BJ (cell line): Measurements from ENCODE around the gene TLR6. TPM values are rescaled to one million over a fixed set of nuclear protein-coding genes. Genes with fewer than 3 reads are reported as not detected.

Experiments used
- CTCF ChIA-PET: fragments of 350-600 bp; formaldehyde crosslinking; extraction: SDS; loops from one replicate; lab custom pipeline; 2021; ENCODE audit warnings: antibody characterized with exemption, inconsistent platforms; lab: Yijun Ruan, JAX
- POLR2A ChIA-PET: fragments of 300-600 bp; sonication (Branson Sonifier 250); formaldehyde crosslinking; extraction: SDS; loops from one replicate; lab custom pipeline; 2021; ENCODE audit warnings: antibody characterized with exemption; lab: Charles Lee
- DNase-seq: peaks from one replicate; pipeline ENCODE4 v3.0.0-alpha.2; 2011; ENCODE audit warnings: low read depth
- H3K27me3 ChIP-seq: 2 replicates; pipeline ENCODE4 v1.6.0; 2011; ENCODE audit warnings: low read length; ENCODE audit not compliant: control insufficient read depth, insufficient read depth
- H3K36me3 ChIP-seq: 2 replicates; pipeline ENCODE4 v1.5.1; 2011; ENCODE audit warnings: low read length; ENCODE audit not compliant: control insufficient read depth, insufficient read depth
- H3K4me3 ChIP-seq: 2 replicates; pipeline ENCODE4 v1.5.1; 2011; ENCODE audit warnings: low read depth, mild to moderate bottlenecking, control low read depth, low read length
- CTCF ChIP-seq: IDR thresholded peaks from 2 replicates; pipeline ENCODE4 v1.5.1; 2011; ENCODE audit warnings: low read depth, mild to moderate bottlenecking, control low read depth, inconsistent platforms, low read length, moderate library complexity; ENCODE audit not compliant: insufficient read depth
- polyA plus RNA-seq: library from polyadenylated mRNA; depleted of rRNA; stranded (reverse); fragments of >200 nt; gene quantifications from 2 replicates; pipeline ENCODE4 v1.2.3, GENCODE V29; 2011

Gene TLR6
- polyA plus RNA-seq, 1 experiment: 0.27 TPM

- no peak overlapping the region for H3K4me3 ChIP-seq
- no peaks in the 10 kb centered on the region for H3K36me3 ChIP-seq
- ChIA-PET POLR2A (no interaction called here), CTCF (no interaction called here)
- no peak for TF ChIP-seq CTCF
- H3K27me3 ChIP-seq: peaks cover 5% of the 10 kb centered on the region
- DNase-seq: no peak
These were observed 68.9 kb downstream of the TLR6 start for GRCh38 chr4:38787693-38788092.

GRCh38 chr4:38785901-38786402 lies 70.7 kb downstream of the TLR6 start:
- H3K36me3 ChIP-seq: no peaks in the 10 kb centered on the region
- peaks cover 1% of the 10 kb centered on the region for H3K27me3 ChIP-seq
- DNase-seq: no peak
- POLR2A ChIA-PET: no interaction called here
- no peak overlapping the region for H3K4me3 ChIP-seq
- TF ChIP-seq CTCF: no peak
- CTCF ChIA-PET: interaction anchor here (1.3 to 5.7 kb wide), 3 partner anchors 15 to 26 kb away, joined by 4 to 62 read pairs (median 18); partner anchors contain the start of gene TLR1

- Histone ChIP-seq H3K36me3 (no peaks in the 10 kb centered on the region), H3K27me3 (no peaks in the 10 kb centered on the region), H3K4me3 (no peak overlapping the region)
- no peak for DNase-seq
- TF ChIP-seq CTCF: no peak
- CTCF ChIA-PET: interaction anchor here (3.3 to 5.7 kb wide), 2 partner anchors 14 to 25 kb away, joined by 18 to 62 read pairs; no protein-coding TSS in a partner anchor
- POLR2A ChIA-PET: no interaction called here
These were observed 71.4 kb downstream of the TLR6 start for GRCh38 chr4:38785041-38785790.

GRCh38 chr4:38784141-38784540 lies 72.5 kb downstream of the TLR6 start:
- no peak for TF ChIP-seq CTCF
- no peak for DNase-seq
- POLR2A ChIA-PET: no interaction called here
- CTCF ChIA-PET: interaction anchor here (1.0 to 5.7 kb wide), 5 partner anchors 9 to 24 kb away, joined by 3 to 62 read pairs (median 13); no protein-coding TSS in a partner anchor
- no peak overlapping the region for H3K4me3 ChIP-seq
- H3K27me3 ChIP-seq: no peaks in the 10 kb centered on the region
- no peaks in the 10 kb centered on the region for H3K36me3 ChIP-seq

GRCh38 chr4:38783109-38783460 lies 73.5 kb downstream of the TLR6 start:
- POLR2A ChIA-PET: no interaction called here

More at GRCh38 chr4:38783109-38783460, 73.5 kb downstream of the TLR6 start:
- DNase-seq: no peak
- H3K27me3 ChIP-seq: no peaks in the 10 kb centered on the region
- CTCF ChIA-PET: interaction anchor here (0.7 to 5.7 kb wide), 18 partner anchors 8 to 736 kb away, joined by 3 to 113 read pairs (median 6); partner anchors contain the start of gene TLR1
- H3K4me3 ChIP-seq: no peak overlapping the region
- TF ChIP-seq CTCF: no peak
- no peaks in the 10 kb centered on the region for H3K36me3 ChIP-seq
